ENCODE data around the gene ARL13B.
A peak's percentile ranks its signal among the peaks of the same experiment; 100 is the strongest.
"Not testable (repeated sequence)": the region's sequence is repeated elsewhere in the genome, so short reads cannot be mapped to it uniquely, and the experiment has no call there.

The ARL13B gene

DNA sequence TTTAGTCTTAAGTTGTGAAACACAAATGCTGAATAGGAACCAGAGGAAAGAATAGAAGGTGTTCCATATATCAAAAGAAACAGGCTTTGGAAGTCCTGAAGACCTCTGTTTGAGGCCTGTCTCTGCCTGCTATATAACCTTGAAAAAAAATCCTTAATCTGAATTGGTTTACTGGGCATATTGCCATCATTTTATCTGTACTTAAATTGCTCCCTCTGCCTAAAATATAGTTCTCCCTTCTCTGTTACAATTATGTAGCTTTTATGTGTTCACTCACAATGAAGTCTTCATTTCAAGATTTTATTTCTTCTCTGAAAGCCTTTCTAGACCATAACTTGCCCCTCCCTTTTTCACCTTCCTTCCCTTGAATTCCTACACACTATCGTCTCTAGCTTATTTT lies 21.2 kb downstream of the ARL13B start:
- no peak for DNase-seq

- no peak for DNase-seq
These were observed 22.0 kb downstream of the ARL13B start for GRCh38 chr3:94001827-94002495.

DNA sequence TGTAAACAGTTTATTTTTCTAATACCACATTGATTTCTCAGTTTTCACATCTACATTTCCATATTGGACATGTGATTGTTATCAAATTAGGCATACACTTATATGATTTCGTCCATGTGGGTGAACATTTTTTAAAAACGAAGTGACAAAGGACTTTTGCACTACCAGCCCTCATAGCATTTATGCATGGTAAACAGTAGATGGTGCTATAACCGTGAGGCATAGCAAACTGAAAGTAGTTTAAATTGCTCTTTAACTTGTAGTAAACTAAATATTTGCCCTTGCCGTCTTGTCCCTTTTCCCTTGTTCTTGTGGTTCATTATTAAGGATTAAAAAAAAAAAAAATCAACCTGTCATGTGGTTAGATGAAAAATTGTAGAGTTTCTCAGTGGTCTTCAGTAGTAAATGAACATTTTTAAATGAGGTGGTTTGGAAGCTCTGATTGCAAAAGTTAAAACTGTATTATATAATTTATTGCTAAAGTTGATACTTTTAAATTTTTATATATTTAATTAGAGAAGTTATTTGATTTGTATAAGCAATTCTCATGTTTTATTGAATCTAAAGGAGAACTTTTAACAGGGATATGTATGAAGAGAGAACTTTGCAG lies 24.5 kb downstream of the ARL13B start:
- no peak for DNase-seq

DNA sequence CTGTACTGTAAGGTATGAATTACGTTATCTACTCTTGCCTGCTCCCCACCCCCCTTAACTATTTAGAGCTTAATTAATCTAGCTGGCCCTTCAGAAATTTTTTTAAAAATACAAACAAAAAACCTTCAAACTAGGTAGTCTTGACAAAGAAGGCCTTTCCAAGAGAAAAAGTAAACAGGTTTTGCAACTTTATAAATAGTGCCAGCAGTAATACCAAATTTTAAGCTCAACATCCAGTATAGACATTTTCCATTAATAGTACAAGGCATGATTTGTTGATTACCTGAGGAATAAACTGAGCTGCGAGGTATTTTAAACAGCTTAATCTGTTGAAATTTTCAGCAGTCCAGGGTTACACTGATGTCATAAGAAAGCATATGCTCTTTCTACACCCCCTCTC lies 28.3 kb downstream of the ARL13B start:
- no peak for DNase-seq

DNA sequence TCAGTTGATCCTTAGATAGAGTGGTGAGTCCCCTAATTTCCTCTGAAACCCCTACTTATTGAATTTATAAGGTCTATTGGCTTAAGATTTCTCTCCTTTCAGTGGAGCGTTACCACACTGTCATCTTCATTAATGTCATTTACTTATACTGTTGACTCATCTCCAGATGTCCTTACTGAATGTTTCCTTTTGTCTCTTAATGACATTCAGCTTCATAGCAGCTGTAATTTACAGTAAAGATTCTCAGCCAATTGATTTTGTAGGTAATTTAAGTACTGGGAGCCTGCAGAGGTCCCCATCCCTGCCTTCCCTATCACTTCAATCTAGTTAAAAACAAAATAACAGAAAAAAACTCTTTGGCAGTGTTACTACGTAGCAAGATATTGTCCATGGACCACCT lies 29.7 kb downstream of the ARL13B start:
- DNase-seq = no peak

DNA sequence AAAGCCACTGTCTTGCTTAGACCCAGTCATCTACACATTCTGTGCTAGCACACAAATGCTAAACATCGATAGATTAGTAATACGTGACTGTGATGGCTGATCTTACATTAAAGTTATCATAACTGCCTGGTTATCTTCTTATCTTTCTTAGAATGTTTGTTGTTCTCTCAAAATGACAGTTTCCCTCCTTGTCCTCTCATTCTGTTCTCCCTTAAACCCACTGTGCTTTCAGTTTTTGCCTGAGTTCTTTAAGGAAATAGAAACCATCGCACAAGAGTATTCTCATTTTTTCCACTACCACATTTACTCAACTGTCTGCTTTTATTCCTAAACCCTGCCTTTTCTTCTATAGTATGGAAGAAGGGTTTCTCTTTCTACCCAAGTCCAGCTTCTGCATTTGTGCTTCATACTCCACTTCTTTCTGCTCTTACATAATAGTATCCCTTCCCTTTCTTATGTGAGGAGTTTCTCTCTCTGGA lies 31.3 kb downstream of the ARL13B start:
- no peak for DNase-seq

DNA sequence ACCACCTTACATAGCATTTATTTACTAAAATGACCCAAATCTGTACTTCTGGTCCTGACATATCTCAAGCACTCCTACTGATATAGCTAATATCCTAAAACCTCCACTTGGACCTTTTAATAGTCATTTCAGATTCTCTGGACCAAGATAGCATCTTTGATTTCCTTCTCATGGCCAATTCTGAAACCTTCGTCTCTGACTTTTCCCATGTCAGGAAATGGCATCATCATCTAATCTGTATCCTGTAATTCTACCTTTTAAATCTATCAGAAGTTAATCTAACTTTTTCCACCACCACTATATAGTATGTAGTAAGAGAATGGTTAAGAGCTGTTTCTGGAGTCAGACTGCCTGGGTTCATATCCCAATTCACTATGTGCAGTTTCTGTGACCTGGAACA lies 32.2 kb downstream of the ARL13B start:
- no peak for DNase-seq

DNA sequence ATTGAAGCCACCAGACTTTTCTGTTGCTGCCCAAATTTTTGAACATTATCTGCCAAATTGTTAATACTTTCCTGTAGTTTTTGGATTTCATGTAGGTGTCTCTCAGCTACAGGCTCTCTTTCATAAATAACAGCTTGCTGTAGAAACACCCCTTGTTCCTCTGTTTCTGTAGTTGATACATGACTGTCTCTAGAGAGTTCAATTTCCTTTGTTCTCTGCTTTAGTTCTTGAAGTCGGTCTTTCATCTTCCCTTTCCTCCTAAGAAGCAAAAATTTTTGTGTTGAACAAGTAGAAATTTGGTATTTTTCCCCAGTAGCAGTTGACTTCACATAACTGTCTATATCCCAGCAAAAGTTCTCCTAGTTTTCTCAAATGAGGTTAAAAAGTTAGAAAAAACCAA lies 35.1 kb downstream of the ARL13B start:
- no peak for DNase-seq

DNA sequence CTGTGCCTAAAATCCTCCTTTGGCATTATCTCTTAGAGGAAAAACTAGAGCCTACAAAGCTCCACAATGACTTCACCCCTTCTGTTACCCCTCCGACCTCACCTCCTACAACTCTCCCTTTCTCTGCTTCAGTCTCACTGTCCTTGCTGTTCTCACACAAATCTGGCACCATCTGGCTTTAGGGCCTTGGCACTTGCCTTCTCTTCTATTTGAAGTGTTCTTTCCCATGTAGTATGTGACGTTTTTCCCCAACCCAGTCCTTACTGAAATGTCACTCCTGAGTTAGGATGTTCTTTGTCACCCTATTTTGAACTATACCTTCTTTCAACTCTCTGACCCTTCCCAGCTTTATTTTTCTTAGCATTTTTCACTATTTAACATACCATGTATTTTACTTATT lies 39.7 kb downstream of the ARL13B start:
- no peak for DNase-seq

DNA sequence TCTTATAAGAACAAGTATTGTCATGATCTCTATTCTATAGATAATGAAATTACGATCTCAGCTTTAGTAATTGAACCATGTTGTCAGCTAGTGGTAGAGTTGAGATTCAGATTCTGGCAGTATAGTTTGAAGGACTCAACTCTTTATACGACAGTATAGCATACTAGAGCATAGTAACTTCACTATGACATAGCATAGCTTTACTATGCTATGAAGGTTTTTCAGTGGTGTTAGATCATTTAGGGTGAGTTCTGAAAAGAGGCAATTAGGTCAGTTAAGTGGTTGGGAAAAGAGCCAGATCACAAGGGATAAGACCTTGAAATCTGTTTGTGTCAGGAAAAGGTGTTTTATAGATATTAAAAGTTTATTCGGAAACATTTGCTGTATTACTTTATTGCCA lies 40.3 kb downstream of the ARL13B start:
- no peak for DNase-seq

DNA sequence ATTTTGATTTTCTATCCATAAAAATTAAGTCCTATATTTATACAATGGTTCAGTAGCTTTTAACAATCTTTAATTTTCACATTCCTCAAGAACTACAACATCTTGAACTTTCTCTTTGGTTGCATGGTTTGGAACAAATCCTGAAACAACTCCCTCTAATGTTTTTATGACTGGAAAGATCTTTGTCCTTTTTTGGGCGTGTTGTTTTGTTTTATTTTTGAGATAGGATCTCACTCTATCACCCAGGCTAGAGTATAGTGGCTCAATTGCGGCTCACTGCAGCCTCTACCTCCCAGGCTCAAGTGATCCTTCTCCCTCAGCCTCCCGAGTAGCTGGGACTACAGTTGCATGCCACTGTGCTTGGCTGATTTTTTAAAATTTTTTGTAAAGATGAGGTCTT lies 44.4 kb downstream of the ARL13B start:
- DNase-seq = no peak

DNA sequence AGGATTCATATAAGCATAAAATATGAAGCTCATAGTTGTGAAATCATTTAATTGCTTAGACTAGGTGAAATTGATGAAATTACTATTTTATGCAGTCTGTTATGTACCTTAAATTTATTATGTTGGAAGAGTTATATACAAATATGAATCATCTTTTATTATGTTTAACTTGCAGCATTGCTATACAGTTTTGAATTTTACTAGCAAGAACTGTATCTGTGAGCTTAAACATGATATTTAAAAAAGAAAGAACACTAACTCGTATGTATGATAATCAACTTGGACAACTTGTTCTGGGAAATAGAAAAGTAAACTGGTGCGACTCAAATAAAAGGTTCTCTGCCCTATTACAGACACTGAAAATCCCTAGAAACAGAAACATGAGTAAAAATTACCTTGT lies 46.7 kb downstream of the ARL13B start:
- no peak for DNase-seq

DNA sequence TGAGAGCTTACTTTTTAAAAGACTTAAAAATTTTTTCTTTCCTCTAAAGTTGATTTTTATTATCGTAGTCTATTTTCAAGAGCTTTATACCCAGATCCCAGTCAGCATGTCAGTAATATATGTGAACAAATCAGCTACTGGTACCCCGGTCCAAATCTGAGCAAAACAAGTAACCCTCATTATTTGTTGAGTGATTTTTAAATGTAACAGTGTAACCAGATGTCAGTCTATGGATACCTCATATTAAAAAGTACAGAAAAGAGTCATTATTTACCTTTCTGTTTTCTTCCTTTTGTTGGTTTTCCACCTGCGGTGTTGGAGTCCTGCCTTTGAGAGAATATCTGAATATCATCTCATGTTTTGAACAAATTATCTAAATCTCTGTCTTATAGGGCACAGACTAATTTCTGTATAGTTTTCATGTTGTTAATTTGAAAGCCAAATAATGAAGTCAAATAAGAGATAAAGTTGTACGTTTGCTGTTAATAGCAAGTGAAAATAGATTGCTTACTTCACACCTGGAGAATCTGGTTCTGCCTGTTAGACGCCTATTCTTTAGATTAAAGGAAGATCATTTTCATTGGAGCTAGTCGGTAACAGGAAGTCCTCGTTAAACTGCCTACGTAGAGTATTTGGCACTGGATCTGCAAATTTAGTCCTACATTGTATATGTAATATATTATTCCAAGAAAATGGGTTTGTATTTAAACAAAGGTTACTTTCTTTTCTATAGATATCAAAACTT lies 48.3 kb downstream of the ARL13B start, which contains the start of gene STX19:
Gene STX19, minus strand, starts transcription at position 505 of the 745 bp plus-strand sequence. CDS start 13,328 bp downstream, outside the sequence.
- no peak for DNase-seq

GRCh38 chr3:94036909-94037507 lies 57.1 kb downstream of the ARL13B start:
- no peak for DNase-seq

DNA sequence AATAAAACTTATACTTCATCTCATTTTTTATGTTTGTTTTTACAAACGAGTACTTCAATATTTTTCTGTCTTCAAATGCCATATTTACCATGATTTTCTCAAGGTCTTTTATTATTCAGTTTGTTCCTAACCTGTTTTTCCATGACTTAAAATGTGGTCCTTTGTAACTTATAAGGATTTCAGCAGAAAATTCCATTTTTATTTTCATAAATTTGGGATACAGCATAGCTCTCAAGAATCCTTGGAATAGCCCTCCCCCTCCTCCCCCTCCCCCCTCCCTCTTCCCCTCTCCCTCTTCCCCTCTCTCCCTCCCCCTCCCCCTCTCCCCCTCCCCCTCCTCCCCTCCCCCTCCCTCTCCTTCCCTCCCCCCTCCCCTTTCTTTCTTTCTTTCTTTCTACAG lies 63.3 kb downstream of the ARL13B start:
- DNase-seq = no peak

DNA sequence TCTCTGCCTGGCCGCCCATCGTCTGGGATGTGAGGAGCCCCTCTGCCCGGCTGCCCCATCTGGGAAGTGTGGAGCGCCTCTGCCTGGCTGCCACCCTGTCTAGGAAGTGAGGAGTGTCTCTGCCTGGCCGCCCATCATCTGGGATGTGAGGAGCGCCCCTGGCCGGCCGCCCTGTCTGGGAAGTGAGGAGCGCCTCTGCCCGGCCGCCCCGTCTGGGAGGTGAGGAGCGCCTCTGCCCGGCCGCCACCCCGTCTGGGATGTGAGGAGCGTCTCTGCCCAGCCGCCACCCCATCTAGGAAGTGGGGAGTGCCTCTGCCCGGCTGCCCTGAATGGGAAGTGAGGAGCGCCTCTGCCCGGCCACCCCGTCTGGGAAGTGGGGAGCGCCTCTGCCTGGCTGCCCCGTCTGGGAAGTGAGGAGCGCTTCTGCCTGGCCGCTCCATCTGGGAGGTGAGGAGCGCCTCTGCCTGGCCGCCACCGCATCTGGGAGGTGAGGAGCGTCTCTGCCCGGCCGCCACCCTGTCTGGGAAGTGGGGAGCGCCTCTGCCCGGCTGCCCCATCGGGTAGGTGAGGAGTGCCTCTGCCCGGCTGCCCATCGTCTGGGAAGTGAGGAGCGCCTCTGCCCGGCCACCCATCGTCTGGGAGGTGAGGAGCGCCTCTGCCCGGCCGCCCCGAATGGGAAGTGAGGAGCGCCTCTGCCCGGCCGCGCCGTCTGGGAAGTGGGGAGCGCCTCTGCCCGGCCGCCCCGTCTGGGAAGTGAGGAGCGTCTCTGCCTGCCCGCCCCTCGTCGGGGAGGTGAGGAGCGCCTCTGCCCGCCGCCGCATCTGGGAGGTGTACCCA lies 64.4 kb downstream of the ARL13B start:
- DNase-seq = not testable (repeated sequence)

GRCh38 chr3:94046533-94046932 lies 66.6 kb downstream of the ARL13B start:
- DNase-seq = no peak

DNA sequence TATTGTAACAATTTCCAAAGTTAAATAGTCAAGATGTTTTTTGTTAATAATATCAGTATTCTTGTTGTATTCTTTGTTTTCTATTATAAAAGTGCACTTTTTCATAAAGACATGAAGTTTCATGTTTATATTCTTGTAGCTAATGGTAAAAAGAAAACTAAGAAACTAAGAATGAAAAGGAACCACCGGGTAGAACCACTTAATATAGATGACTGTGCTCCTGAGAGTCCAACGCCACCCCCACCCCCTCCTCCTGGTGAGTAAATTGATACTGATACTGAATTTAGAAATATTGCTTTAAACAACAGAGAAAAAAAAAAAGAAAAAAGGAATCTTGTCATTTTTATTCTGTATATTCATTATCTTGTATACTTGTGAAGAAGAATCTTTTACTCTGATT lies 69.3 kb downstream of the ARL13B start:
- DNase-seq = no peak

DNA sequence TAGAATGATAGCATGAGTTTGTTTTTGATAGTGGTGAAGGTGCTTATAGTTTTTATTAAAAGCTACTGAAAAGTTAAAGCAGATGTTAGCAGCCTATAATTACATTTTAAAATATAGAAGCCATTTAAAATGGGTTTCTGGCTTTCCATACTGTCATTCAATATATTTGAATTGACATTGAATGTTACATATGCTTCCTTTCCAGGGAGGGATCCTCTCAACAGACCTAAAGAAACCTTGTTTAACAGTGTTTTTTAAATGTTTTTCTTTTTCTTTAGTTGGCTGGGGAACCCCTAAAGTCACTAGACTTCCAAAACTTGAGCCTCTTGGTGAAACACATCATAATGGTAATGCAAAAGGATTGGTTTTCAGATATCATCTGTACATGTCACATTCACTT lies 70.6 kb downstream of the ARL13B start:
- DNase-seq = no peak

DNA sequence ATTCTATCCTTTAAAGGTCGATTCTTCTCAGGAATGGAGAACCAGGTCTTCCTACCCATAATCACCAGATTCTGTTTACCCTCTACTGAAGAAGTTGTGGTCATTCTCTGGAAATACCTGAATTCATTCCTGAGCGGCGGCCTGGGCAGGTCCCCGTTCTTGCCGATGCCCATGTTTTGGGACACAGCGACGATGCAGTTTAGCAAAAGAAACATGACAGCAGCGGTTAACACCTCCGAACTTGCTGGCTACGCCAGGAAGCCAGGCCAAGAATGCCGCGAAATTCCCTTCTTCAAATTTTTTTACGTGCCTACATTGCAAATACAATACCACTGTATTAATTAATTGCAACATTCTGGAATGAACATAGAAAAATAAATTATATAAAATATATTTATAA lies 81.3 kb downstream of the ARL13B start:
- no peak for DNase-seq

DNA sequence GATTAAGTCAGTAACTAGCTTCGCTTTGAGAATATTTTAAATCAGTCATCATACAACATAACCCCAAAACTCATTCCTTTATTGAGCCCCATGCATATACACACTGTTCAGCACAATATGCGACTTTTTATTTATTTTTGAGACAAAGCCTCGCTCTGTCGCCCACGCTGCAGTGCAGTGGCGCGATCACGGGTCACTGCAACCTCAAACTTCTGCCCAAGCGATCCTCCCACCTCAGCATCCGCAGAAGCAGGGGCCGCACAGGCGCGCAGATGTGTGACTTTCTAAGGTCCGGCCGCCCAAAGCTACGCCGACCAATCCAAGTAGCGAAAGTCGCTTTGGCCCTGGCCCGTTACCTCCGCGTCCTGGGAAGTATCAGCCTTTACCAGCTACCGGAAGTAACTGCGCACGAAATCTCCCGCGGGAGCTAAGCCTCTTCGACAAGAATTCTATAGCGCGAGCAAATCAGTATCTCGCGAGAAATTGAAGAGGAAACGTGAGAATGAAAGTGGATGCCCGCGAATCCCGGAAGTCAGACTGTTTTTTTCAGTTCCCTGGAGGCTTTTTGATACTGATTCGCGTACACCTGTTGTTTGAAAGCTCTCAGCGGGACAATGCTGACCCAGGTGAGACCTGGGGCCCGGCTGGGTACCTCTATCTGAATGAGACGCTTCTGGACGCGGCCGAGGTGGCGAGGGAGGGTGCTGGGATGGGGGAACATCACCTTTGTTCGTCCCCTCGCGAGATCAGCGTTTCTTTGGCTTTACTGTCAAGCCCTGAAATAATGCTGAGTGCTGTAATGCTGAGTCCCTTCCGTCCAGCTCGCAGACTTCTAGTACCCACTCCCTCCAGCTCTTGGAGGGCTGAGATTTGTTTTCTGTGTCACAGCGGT lies 82.8 kb downstream of the ARL13B start, which contains the start of the genes DHFR2 and NSUN3:
Gene DHFR2, minus strand, starts transcription at position 404 of the 892 bp plus-strand sequence. CDS start 1,405 bp downstream, outside the sequence.
Gene NSUN3, plus strand, starts transcription at position 549 of the 892 bp plus-strand sequence. Its CDS starts 66 bp downstream, at position 615.
- DNase-seq = peak; percentile 73
